B cell (primary cell): ENCODE results near the gene TMEM69.

Experiments used
- CTCF ChIP-seq: fragments of 200-600 bp; IDR thresholded peaks from one replicate; pipeline ENCODE4 v1.8.0; 2022; ENCODE audit warnings: antibody characterized with exemption, mild to moderate bottlenecking
- EZH2 ChIP-seq: IDR thresholded peaks from 2 replicates; pipeline ENCODE4 v1.6.1; 2012; ENCODE audit warnings: borderline replicate concordance, low read depth, mild to moderate bottlenecking, moderate library complexity, low read length; ENCODE audit not compliant: insufficient read depth, poor library complexity, severe bottlenecking

GRCh38 chr1:45685308-45686014 lies 2.5 kb upstream of the TMEM69 start:
- no peak for TF ChIP-seq EZH2
- no peak for TF ChIP-seq CTCF
